Activated CD8-positive, alpha-beta memory T cell treated with anti-CD3 and anti-CD28 coated beads for 24 hours (primary cell): ENCODE measurements around the gene EFS.

ENCODE experiments used
- DNase-seq: peaks from one replicate; pipeline ENCODE4 v3.0.0-alpha.2; 2020

Gene EFS

DNA sequence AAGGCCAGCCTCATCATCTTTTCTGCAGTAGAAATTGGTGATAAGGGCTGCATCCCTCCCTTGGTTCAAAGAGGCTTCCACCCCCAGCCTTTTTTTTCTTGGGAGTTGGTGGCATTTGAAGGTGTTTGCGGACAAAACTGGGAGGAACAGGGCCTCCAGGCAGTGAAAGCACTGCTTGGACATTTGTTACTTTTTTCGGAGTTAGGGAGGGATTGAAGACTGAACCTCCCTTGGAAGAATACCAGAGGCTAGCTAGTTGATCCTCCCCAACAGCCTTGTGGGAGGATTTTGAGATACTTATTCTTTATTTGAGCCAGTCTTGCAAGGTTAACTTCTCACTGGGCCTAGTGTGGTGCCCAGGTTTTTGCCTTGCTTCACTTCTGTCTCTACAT lies 40.5 kb downstream of the EFS start:
- DNase-seq: no peak

DNA sequence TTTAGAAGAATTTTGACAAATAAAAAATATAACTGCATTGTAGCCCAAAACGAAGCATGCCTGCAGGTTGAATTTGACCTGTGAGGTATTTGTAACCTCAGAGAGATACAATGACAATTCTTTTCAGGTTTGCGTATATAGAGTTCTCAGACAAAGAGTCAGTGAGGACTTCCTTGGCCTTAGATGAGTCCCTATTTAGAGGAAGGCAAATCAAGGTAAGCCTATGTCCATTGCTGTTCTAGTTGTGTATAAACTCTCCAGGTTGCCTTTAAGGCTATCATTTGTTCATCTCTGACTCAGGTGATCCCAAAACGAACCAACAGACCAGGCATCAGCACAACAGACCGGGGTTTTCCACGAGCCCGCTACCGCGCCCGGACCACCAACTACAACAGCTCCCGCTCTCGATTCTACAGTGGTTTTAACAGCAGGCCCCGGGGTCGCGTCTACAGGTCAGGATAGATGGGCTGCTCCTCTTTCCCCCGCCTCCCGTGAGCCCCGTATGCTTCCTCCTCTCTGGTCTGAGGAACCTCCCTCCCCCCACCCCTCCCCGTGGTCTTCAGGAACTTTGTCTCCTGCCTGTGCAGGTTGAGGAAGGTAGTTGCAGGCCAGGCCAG lies 41.0 kb downstream of the EFS start:
- DNase-seq: no peak

DNA sequence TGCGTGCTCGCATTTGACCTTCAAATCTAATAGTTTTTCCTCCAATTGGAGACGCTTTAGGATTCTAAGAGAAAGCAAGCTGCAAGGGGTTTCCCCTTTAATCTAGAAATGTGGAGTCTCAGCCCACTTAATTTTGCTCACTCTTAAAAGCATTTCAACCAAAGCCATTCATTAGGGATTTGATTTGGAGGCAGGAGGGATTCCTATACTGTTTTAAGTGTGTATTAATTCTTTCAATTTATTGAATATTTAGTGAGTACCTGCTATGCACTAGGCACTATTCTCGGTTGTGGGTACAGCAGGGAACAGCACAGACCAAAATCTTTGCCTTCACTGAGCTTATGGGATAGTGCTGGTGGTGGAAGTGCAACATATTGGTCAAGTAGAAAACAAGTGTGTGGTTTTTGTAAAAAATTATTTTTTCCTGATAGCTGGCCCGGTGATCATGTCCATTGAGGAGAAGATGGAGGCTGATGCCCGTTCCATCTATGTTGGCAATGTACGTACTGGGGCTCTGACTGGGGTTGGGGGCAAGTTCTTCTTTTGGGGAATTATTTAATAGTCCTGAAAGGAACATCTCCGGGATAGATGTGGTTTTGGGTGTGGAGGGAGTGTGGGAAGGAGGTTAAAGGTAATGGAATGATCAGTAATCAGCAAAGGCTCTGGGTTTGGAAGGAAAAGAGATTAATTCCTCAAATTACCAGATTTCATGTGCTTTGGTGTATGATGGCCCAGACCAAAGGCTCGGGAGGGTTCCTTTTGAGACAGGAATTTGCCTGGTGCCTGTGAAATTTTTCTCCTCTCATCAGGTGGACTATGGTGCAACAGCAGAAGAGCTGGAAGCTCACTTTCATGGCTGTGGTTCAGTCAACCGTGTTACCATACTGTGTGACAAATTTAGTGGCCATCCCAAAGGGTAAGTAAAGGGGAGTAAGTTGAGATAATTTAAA lies 42.1 kb downstream of the EFS start:
- DNase-seq: no peak

DNA sequence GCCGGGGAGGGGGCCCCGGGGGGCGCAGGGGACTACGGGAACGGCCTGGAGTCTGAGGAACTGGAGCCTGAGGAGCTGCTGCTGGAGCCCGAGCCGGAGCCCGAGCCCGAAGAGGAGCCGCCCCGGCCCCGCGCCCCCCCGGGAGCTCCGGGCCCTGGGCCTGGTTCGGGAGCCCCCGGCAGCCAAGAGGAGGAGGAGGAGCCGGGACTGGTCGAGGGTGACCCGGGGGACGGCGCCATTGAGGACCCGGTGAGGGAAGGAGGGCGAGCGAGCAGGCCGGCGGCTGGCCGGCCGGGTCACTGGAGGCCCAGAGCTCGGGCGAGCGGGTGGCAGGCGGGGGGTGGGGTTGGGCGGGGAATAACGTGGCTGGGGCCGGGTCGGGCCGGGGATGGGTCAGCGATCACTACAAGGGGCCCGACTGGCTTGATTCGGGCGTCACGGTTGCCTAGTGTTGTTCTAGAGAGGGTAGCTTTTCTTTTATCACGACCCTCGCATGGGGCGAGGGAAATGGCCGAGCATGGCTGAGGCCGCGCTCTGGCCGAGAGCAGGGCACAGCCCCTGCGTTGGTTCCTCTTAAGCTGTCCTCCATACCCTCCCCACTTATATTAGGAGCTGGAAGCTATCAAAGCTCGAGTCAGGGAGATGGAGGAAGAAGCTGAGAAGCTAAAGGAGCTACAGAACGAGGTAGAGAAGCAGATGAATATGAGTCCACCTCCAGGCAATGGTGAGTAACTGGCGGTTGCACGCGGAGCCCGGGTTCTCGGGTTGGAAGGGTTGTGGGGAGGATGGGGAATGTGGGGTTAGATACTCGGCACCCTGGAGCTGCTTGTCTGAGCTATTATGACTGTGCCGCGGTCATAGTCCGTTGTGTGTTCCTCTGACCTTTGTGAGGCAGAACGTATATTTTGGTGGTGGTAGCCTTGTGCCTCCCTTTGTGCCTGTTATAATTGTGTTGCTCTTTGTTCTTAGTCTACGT lies 43.1 kb downstream of the EFS start:
- DNase-seq: peak; percentile 80

DNA sequence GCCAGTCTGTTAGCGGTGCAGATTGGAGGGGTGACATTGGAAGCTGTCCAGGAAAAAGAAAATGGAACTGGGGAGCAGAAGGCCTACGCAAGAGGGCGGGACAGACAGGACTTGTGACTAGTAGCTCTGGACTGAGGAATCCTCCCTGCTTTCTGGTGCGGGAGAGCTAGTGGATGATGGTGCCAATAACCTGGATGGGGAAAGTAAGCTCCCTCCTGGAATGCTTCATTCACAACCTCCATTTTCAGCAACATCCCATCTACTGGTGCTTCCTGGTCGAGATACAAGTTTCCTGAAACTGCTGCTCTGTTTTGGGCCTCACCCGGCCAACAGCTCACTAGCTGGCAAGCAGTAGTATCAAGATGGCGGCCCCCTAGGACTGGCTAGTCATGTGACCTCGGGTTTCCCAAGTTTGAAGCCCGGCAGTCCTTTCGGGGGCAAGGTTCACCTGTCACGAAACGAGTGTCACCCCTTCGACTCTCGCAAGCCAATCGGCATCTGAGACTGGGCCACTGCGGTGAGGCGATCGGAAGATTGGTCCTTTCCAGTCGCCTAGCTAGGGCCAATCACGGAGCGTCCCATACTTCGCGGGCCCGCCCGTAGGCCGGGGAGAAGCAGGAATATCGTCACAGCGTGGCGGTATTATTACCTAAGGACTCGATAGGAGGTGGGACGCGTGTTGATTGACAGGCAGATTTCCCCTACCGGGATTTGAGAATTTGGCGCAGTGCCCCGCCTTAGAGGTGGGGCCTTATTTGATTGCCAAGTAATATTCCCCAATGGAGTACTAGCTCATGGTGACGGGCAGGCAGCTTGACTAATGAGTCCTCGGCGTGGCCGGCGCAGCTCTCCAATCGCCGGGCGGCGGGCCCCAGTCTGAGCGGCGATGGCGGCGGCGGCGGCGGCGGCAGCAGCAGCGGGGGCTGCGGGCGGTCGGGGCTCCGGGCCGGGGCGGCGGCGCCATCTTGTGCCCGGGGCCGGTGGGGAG lies 44.1 kb downstream of the EFS start, which contains the start of gene PABPN1:
TSS of gene PABPN1 (plus strand) at position 874 of the 988 bp plus-strand sequence. CDS start at position 887, 13 bp downstream.
- peak; percentile 96 for DNase-seq

DNA sequence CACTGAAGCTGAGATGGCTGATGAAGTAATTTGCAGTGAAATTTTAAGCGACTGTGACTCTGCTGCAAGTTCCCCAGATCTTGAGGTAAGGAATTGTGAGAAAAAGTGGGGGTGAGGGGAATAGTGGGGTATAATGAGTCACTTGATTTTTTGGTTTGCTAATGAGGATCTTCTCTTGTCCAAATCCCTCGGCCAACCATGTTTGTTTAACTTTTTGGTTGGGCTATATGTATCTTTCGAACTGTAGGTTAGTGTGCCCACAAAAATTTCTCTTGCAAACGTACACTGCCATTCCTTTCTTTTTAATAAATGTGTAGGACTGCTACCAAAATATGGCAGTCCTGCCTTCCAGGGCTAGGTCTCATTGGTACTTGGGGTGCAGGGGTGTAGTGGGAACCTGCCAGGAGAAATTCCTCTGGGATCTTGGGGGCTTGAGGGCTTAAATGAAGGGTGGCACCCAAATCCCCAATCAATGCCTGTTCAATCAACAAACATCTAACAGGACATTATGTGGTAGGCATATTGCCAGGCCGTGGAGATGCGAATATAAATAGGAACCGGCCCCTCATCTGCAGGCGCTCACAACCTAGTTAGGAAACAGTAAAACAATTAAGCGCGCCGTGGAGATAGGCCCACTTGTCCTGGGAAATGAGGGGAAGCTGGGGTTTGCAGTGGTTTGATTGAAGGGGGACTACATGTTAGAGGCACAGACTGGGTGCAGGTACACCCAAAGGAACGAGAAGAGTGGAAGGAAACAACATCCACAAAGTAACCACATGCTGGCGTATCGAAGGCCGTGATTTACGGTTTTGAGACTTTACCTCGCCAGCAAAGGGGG lies 45.0 kb downstream of the EFS start:
- DNase-seq: peak; percentile 64

DNA sequence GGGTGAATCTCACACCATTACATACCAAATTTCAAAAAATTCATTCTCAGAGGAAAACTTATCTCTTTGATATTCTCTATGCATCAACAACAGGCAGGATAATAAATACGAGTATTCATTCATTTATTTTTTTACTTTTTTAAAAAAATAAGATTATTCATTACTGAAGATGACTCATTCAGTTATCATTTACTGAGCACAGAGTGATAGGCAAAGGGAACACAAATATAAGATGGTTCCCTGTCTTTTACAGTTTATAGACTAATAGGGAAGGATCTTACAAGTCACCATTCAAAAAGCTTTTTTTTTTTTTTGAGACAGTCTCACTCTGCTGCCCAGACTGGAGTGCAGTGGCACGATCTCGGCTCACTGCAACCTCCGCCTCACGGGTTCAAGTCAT lies 48.7 kb downstream of the EFS start:
- DNase-seq: no peak

DNA sequence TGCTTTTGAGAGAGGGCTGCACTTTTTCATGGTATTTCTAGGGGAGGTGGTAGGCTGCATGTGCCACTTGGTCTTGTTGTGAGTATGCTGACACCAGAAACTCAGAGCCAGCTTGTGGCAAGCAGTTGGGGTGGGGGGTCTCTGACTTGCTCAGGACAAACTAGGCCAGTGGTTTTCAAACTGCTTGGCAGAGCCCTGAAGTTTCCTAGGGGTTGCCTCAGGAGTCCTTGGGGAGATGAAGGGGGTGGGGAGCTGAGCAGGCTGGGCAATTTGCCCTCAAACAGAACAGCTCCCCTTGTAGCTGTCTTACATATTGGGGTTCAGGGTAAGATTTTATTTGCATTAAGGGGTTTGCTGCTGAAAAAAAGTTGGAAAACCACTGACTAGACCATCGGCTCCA lies 54.4 kb downstream of the EFS start:
- no peak for DNase-seq

DNA sequence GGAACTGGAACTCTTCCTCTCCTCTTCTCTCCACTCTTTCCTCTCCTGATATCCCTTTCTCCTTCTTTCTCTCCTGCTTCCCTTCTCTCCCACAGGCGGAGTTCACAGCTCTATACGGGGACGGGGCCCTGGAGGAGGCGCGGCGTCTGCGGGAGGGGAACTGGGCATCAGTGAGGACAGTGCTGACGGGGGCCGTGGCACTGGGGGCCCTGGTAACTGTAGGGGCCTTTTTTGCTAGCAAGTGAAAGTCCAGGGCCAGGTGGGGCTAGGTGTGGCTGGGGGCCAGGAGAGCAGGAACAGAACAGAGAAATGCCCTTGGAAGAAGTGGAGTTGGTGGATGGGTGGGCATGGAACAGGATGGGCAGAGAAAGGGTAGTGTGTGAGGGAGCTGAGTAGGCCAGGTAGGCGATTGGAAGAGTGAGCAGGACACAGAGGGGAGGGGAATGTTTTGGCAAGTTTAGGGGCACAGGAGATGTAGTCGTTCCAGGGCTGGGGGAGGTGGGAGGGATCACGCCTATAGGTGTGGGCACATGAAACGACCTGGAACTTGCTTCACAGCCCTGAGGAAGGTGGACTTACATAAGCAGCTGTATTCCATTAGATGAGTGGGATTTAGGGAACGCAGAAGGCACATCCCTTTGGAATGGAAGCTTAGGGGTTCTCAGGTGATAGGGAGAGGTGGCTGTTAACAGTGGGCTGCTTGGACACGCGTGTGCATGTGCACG lies 56.1 kb downstream of the EFS start:
- DNase-seq: no peak

DNA sequence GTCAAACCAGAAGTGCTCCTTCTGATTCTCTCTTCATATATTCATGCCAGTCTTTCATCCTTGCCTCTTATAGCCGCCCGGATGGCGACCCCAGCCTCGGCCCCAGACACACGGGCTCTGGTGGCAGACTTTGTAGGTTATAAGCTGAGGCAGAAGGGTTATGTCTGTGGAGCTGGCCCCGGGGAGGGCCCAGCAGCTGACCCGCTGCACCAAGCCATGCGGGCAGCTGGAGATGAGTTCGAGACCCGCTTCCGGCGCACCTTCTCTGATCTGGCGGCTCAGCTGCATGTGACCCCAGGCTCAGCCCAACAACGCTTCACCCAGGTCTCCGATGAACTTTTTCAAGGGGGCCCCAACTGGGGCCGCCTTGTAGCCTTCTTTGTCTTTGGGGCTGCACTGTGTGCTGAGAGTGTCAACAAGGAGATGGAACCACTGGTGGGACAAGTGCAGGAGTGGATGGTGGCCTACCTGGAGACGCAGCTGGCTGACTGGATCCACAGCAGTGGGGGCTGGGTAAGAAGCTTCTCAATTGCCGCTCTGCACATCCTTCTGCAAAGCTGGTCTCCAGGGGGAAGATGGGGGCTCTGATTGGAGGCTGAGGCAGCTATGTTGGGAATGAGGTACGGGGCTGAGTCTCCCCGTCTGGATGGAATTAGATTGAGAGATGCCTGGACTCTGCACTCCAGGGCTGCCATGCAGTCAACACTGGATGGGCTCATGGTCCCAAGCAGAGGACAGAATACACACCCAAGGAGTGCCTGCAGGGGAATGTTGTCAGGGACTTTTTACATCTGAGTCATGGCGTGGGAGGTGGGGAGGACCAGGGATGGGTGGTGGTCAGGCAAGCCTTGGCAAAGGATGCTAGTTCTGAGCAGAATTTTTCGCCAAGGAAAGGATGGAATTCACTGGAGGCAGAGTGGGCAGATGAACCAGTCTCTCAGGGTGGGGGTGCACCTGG lies 57.0 kb downstream of the EFS start:
- DNase-seq: no peak

DNA sequence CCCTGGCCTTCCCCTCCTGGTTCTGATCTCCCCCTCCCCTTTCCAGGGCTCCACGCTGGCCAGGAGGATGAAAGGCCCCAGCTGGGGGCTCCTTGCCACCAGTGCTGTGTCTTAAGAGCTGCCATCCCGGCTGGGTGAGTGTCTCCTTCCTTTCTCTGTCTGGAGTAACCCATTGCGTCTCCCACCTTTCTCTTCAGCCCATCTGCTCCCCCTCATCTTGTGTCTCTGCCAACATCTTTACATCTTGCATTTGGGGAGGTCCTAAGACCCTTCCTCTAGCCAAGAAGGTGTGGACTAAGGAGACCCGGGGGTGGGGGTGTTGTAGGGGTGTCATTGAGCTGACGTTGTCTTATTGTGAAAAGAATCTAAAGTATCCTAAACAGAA lies 57.8 kb downstream of the EFS start:
- no peak for DNase-seq

DNA sequence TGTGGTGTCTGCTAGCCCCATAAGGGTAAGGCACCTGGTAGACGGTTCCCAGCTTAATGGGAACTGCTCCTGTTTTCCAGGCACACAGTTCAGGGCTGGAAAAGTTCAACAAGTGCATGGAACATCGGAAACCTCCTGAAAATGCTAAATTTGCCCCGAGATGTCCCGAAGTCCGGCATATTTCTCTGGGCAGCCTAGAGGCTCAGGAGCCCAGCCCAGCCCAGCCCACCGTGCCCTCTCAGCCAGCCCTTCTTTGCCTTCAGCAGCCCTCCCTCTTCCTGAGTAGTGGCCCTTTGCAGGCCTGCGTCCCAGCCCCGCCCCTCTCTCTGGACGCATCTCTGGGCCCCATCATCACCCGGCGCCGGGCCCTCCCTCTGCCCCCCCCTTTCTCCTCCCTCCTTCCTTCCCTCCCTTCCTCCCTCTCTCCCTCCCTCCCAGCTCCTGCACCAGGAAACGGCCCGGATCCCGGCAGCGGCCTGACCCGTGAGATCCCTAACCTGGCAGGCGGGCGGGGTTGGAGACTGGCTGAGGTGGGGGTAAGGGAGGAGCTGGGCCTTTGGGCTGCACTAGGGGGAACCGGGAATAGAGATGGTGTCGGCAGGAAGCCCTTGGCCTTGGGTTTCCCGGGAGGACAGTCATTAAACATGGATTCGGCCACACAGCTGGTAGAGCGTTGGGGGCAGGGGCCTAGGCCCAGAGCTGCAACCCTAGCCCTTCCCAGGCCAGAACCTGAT lies 58.4 kb downstream of the EFS start, which contains the start of gene BCL2L2:
TSS of gene BCL2L2 (plus strand) at position 422 of the 734 bp plus-strand sequence. CDS start 935 bp downstream, outside the sequence.
- no peak for DNase-seq
